Measurements from ENCODE around the gene SIRT7.

DNA sequence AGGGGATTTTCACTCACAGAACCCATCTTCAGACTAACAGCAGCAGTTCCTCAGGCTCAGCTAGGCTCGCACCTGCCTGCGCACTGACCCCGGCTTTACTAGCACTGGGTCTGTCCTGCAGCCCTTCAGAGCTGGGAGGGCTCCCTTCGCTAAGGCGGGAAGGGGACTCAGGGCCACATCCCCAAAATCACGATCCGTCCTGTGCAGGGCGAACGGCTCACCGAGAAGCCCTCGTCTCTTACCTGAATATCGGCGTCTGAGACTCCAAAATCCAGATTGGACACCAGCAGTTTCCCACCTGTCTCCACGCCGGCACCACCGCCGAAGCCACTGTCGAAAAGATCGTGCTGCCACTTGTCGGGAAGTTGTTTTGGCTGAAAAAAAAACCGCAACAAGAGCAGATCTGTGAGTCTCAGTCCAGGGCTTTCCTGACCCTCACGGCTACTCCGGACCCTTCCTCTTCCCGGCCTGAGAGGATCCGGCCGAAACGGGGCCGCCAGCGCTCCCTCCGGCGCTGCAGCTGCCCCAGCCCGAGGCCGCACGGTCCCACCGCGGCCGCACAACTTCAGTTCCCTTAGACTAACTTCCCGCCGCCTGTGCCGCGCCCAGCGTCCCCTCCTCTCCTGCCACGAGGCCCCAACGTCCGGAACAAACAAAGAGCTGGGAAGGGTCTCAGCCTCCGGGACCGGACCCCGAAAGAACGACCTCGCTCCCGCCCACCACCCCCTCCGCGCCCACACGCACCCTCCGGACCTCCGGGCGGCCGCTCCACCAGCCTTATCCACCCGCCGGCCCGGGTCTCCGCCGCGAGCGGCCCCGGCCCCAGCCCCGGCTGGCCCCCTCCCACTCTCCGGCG lies 27.3 kb downstream of the SIRT7 start:
- TF ChIP-seq YY1 (IDR thresholded peaks at IDR 0.05; ENCODE audit: insufficient read depth, insufficient read length): no peak
- TF ChIP-seq ZNF274 (IDR thresholded peaks at IDR 0.05; ENCODE audit: low read depth, low read length): no peak

Data from NT2/D1 (cell line).